Chondrocyte (in vitro differentiated cells): ENCODE results near the gene FAP. TPM values are rescaled to one million over a fixed set of nuclear protein-coding genes. Genes with fewer than 3 reads are reported as not detected.
A peak's percentile ranks its signal among the peaks of the same experiment; 100 is the strongest.

ENCODE experiments used
- DNase-seq: peaks from one replicate; pipeline ENCODE4 v3.0.0; 2021; ENCODE audit warnings: mixed read lengths, low spot score
- H3K27ac Mint-ChIP-seq: one replicate; pipeline ENCODE4 v1.8.0; 2021; ENCODE audit warnings: mild to moderate bottlenecking, moderate library complexity, mixed read lengths; ENCODE audit not compliant: unreplicated experiment
- H3K27me3 Mint-ChIP-seq: 2 replicates; pipeline ENCODE4 v1.8.0; 2021; ENCODE audit warnings: low read depth, mixed read lengths
- H3K36me3 Mint-ChIP-seq: 2 replicates; pipeline ENCODE4 v1.8.0; 2021; ENCODE audit warnings: low read depth, mixed read lengths
- H3K4me1 Mint-ChIP-seq: 2 replicates; pipeline ENCODE4 v1.8.0; 2021; ENCODE audit warnings: low read depth, mild to moderate bottlenecking, mixed read lengths
- H3K4me3 Mint-ChIP-seq: one replicate; pipeline ENCODE4 v1.8.0; 2021; ENCODE audit warnings: mild to moderate bottlenecking, moderate library complexity, mixed read lengths; ENCODE audit not compliant: unreplicated experiment
- H3K9me3 Mint-ChIP-seq: 2 replicates; pipeline ENCODE4 v1.8.0; 2021; ENCODE audit warnings: low read depth, mixed read lengths
- CTCF ChIP-seq: fragments of 200-600 bp; sonication (generic); IDR thresholded peaks from 2 replicates; pipeline ENCODE4 v1.5.0; 2021; ENCODE audit warnings: antibody characterized with exemption, mild to moderate bottlenecking, moderate library complexity
- total RNA-seq: library from RNA; stranded (reverse); gene quantifications from 3 replicates; pipeline ENCODE4 v1.2.1, GENCODE V29; 2021

Gene FAP
- total RNA-seq, 1 donor from 2014 or later, result 163 TPM

- Mint-ChIP-seq H3K4me3 (no peak overlapping the region), H3K4me1 (peaks cover 6% of the 10 kb centered on the region), H3K9me3 (no peaks in the 10 kb centered on the region), H3K27ac (no peak overlapping the region), H3K36me3 (no peaks in the 10 kb centered on the region), H3K27me3 (no peaks in the 10 kb centered on the region)
- no peak for DNase-seq
- TF ChIP-seq CTCF, result no peak
Observed at GRCh38 chr2:162267996-162268395, 24.8 kb upstream of the FAP start.

GRCh38 chr2:162267496-162267895, 24.3 kb upstream of the FAP start:
- no peak for TF ChIP-seq CTCF
- Mint-ChIP-seq H3K27ac (no peak overlapping the region), H3K9me3 (no peaks in the 10 kb centered on the region), H3K4me3 (no peak overlapping the region), H3K4me1 (peaks cover 6% of the 10 kb centered on the region), H3K27me3 (no peaks in the 10 kb centered on the region), H3K36me3 (no peaks in the 10 kb centered on the region)
- no peak for DNase-seq

GRCh38 chr2:162266460-162266760, 23.2 kb upstream of the FAP start:
- no peak for TF ChIP-seq CTCF
- no peaks in the 10 kb centered on the region for H3K36me3 Mint-ChIP-seq
- H3K4me3 Mint-ChIP-seq, result no peak overlapping the region
- H3K27me3 Mint-ChIP-seq, result no peaks in the 10 kb centered on the region
- no peak for DNase-seq
- no peaks in the 10 kb centered on the region for H3K9me3 Mint-ChIP-seq
- H3K27ac Mint-ChIP-seq, result no peak overlapping the region
- H3K4me1 Mint-ChIP-seq, result peaks cover 13% of the 10 kb centered on the region

- Mint-ChIP-seq H3K9me3 (no peaks in the 10 kb centered on the region), H3K4me1 (peaks cover 16% of the 10 kb centered on the region), H3K27ac (peak overlapping the region; percentile 13), H3K27me3 (no peaks in the 10 kb centered on the region), H3K4me3 (no peak overlapping the region), H3K36me3 (no peaks in the 10 kb centered on the region)
- no peak for DNase-seq
- TF ChIP-seq CTCF, result no peak
Observed at GRCh38 chr2:162265666-162266459, 22.6 kb upstream of the FAP start.

- Mint-ChIP-seq H3K9me3 (no peaks in the 10 kb centered on the region), H3K4me3 (no peak overlapping the region), H3K27me3 (no peaks in the 10 kb centered on the region), H3K36me3 (no peaks in the 10 kb centered on the region), H3K27ac (peak overlapping the region; percentile 82), H3K4me1 (peaks cover 46% of the 10 kb centered on the region)
- no peak for DNase-seq
- TF ChIP-seq CTCF, result no peak
Observed at GRCh38 chr2:162261032-162261945, 18.0 kb upstream of the FAP start.
